ENCODE data around the gene CMTR2.

CMTR2 gene

GRCh38 chr16:71242036-71242435 is 47.2 kb downstream of the CMTR2 start:
- TF ChIP-seq JUND (IDR thresholded peaks at IDR 0.05; ENCODE audit: low read depth): no peak

More at GRCh38 chr16:71242036-71242435, 47.2 kb downstream of the CMTR2 start:
- DNase-seq (ENCODE audit: low read depth in 1 of 2, low spot score in 1 of 2): no peak
- in situ Hi-C loops (cut with HindIII; ENCODE audit: low pct_unique_long_range_greater_than_20kb, low sequenced_read_pairs): no loop called here
